VCaP (cell line): ENCODE data around the gene TAF5L.

Experiments
- H3K27ac ChIP-seq: fragments of 450-650 bp; 2 replicates; pipeline ENCODE4 v1.5.1; 2017
- CTCF ChIP-seq: fragments of 450-650 bp; conservative IDR thresholded peaks from 2 replicates; pipeline ENCODE4 v1.5.1; 2017; ENCODE audit warnings: mild to moderate bottlenecking, moderate library complexity

Gene TAF5L

GRCh38 chr1:229590119-229590518 lies 35.8 kb downstream of the TAF5L start:
- no peak overlapping the region for H3K27ac ChIP-seq
- no peak for TF ChIP-seq CTCF

- H3K27ac ChIP-seq, result no peak overlapping the region
These were observed 40.6 kb downstream of the TAF5L start for GRCh38 chr1:229585338-229585737.

GRCh38 chr1:229582715-229583114 lies 43.2 kb downstream of the TAF5L start:
- peak overlapping the region; percentile 30 for H3K27ac ChIP-seq
- no peak for TF ChIP-seq CTCF

More at GRCh38 chr1:229585338-229585737, 40.6 kb downstream of the TAF5L start:
- TF ChIP-seq CTCF, result no peak

- TF ChIP-seq CTCF, result no peak
- H3K27ac ChIP-seq, result peak overlapping the region; percentile 30
These were observed 43.8 kb downstream of the TAF5L start for GRCh38 chr1:229582011-229582694.

- no peak for TF ChIP-seq CTCF
- H3K27ac ChIP-seq, result peak overlapping the region; percentile 30; the same call in 1 of the 2 replicates
These were observed 44.4 kb downstream of the TAF5L start for GRCh38 chr1:229581485-229581884.

- peak overlapping the region; percentile 85 for H3K27ac ChIP-seq
- no peak; the same call in 1 of the 2 replicates for TF ChIP-seq CTCF
These were observed 46.8 kb downstream of the TAF5L start for GRCh38 chr1:229579059-229579673.

GRCh38 chr1:229578168-229579058 lies 47.5 kb downstream of the TAF5L start:
- TF ChIP-seq CTCF, result peak; percentile 28
- peak overlapping the region; percentile 85 for H3K27ac ChIP-seq
